ENCODE data around the gene OSBPL7.

OSBPL7 gene

DNA sequence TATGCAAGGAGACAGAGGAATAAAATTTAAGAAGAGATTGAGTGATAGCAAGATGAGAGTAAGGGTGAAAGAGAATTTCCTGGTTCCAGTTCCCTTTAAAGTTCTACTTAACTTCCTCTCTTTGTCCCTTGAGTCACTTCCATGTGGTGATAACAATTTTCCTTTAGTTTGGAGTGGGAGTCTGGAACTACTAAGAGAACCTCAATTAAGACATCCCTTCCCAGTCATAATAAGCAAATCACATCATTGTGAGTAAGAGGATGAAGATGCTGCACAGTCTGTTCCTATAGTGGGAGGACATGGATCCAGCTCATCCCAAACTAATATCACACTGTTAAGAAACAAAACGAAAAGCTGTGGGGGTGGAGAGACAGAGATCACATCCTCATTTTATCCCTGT lies 64.2 kb downstream of the OSBPL7 start:
- DNase-seq = no peak
